A549 treated with AZD2906 at 1 μM for 4 hours (cell line): ENCODE data around the gene KCNRG. TPM values are rescaled to one million over a fixed set of nuclear protein-coding genes. Genes with fewer than 3 reads are reported as not detected.

ENCODE experiments used
- total RNA-seq: library from RNA; stranded (reverse); fragments of 200-300 nt; extraction: Qiagen RNA extraction; gene quantifications from 5 replicates; pipeline ENCODE4 v1.2.3, GENCODE V29; 2022

KCNRG gene, protein sequence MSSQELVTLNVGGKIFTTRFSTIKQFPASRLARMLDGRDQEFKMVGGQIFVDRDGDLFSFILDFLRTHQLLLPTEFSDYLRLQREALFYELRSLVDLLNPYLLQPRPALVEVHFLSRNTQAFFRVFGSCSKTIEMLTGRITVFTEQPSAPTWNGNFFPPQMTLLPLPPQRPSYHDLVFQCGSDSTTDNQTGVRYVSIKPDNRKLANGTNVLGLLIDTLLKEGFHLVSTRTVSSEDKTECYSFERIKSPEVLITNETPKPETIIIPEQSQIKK
- total RNA-seq = 0.32 to 0.75 TPM (median 0.54 TPM) in 5 replicates

GRCh38 chr13:50015258-50015657, at the start of gene KCNRG:
TSS of gene KCNRG (plus strand) at chr13:50015444. CDS start at chr13:50015494, 50 bp downstream.

DNA sequence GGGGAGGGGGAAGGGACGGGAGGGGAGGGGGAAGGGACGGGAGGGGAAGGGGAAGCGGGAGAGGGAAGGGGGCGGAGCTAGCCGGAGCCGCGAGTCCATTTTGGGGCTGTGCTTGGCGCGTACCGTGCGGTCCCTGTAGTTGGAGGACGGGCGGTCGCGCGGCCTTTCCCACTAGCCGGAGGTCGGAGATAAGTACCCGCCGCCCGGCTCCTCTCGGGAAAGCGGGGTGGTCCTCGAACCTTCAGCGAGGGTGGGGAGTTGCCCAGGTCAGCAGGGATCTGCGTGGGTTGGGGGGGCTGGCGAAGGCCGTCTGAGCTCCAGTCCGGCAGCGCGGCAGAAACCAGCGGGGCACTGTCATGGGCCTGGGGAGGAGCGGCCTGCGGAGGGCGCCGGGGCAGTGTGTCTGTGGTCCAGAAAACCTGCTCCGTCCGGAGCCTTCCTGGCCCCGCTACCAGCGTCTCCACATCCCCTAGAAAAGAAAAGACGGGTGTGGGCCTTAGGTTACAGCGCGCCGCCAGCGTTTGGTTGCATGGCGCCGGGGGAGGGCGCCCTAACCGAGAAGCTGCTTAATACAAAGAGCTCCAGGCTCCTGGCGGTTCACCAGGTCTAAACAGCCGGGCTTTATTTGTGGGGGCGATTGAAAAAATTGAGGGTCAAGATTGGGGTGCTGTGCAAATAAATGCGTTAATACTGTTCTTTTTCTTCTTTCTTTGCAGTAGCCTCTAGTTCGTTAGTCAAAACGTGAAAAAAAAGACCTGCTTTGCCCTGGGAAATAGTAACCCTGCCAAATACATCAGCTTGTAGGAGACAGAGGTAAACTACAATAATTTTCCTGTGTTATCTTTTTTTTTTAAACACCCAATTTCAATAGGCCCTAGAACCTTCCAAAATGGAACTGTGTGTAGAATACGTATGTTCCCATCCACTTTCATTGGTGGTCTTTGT, 18.0 kb upstream of the KCNRG start, which contains the start of gene TRIM13:
TRIM13 (plus strand) TSS at position 92 of the 945 bp plus-strand sequence. CDS start 14,899 bp downstream, outside the sequence.

Other genes with a start within 250 kb of the KCNRG start
- 27.1 to 33.6 TPM (median 30.5 TPM) in 5 replicates for gene KPNA3, start 222.8 kb upstream of the KCNRG start, total RNA-seq
- gene SPRYD7, start 79.1 kb upstream of the KCNRG start, total RNA-seq = 9.6 to 11.1 TPM (median 10.5 TPM) in 5 replicates
- 15.3 to 16.6 TPM (median 15.8 TPM) in 5 replicates for gene TRIM13, start 18.4 kb upstream of the KCNRG start, total RNA-seq